ENCODE data around the gene KPNA4.

DNA sequence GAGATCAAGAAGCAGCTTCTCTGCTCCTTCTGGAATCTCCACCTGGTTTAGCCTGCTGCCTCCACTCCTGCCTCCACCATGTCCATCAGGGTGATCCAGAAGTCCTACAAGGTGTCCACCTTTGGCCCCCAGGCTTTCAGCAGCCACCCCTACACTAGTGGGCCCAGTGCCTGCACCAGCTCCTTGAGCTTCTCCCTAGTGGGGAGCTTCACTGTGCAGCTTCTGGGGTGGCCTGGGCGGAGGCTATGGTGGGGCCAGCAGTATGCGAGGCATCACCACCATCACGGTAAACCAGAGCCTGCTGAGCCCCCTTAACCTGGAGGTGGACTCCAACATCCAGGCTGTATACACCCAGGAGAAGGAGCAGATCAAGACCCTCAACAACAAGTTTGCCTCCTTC lies 2.4 kb upstream of the KPNA4 start:
- no peak for TF ChIP-seq CTCF (IDR thresholded peaks at IDR 0.05; ENCODE audit: low read length)
- no peak for TF ChIP-seq EZH2 (IDR thresholded peaks at IDR 0.05; ENCODE audit: borderline replicate concordance, low read length)

Data from OCI-LY1 (cell line).